H1 (cell line): ENCODE results near the gene ATP6V1E1. TPM values are rescaled to one million over a fixed set of nuclear protein-coding genes. Genes with fewer than 3 reads are reported as not detected.

Experiments used
- CTCF ChIA-PET: fragments of 300-600 bp; sonication (Branson Sonifier 250); formaldehyde crosslinking; loops from one replicate; lab custom pipeline; 2021; ENCODE audit not compliant: partially characterized antibody; lab: Charles Lee
- POLR2A ChIA-PET: fragments of 300-600 bp; sonication (Branson Sonifier 250); formaldehyde crosslinking; loops from one replicate; lab custom pipeline; 2021; ENCODE audit warnings: inconsistent platforms; ENCODE audit not compliant: partially characterized antibody; lab: Charles Lee
- DNase-seq, 2 experiments: peaks; one replicate each; pipeline versions ENCODE4 v3.0.0 to v3.0.0-alpha.2; 2010 to 2022; ENCODE audit warnings: low spot score in 2 of 2, low read depth in 1 of 2, mixed read lengths in 1 of 2
- FAIRE-seq: peaks from 2 replicates; lab custom pipeline; 2011; peaks lifted over from hg19 to GRCh38; lab: Jason Lieb, UNC
- H2AFZ ChIP-seq: 2 replicates; pipeline ENCODE4 v1.8.1; 2012; ENCODE audit warnings: low read length, inconsistent platforms
- H2AK5ac ChIP-seq: 2 replicates; pipeline ENCODE4 v1.6.1; 2013; ENCODE audit warnings: low read depth, low read length
- H2BK120ac ChIP-seq: replicated peaks from 2 replicates; pipeline ENCODE3; 2013; ENCODE audit warnings: low read depth, low read length, inconsistent platforms
- H2BK12ac ChIP-seq: 2 replicates; pipeline ENCODE4 v1.6.1; 2013; ENCODE audit warnings: low read depth, low read length
- H2BK15ac ChIP-seq: 2 replicates; pipeline ENCODE4 v1.6.1; 2013; ENCODE audit warnings: low read length
- H2BK20ac ChIP-seq: 2 replicates; pipeline ENCODE4 v1.6.1; 2013; ENCODE audit warnings: low read length
- H2BK5ac ChIP-seq: 2 replicates; pipeline ENCODE4 v1.6.1; 2013; ENCODE audit warnings: low read depth, low read length
- H3K14ac ChIP-seq: 2 replicates; pipeline ENCODE4 v1.6.1; 2013; ENCODE audit warnings: inconsistent platforms; ENCODE audit not compliant: insufficient read length
- H3K18ac ChIP-seq: 2 replicates; pipeline ENCODE4 v1.6.1; 2013; ENCODE audit warnings: low read length; ENCODE audit errors: extremely low read depth
- H3K23ac ChIP-seq: 2 replicates; pipeline ENCODE4 v1.6.1; 2013; ENCODE audit warnings: inconsistent platforms; ENCODE audit not compliant: insufficient read length
- H3K23me2 ChIP-seq: 2 replicates; pipeline ENCODE4 v1.6.1; 2013; ENCODE audit warnings: low read depth, low read length
- H3K27ac ChIP-seq: 2 replicates; pipeline ENCODE4 v1.6.1; 2011; ENCODE audit warnings: low read depth, low read length, inconsistent platforms
- H3K27me3 ChIP-seq, 4 experiments: replicated peaks in 1 of 4; 1 replicate in 1 of 4; 2 replicates in 3 of 4; pipeline versions ENCODE4 v1.6.1 to v1.8.1; 2011 to 2013; ENCODE audit warnings: low read length in 3 of 4, mild to moderate bottlenecking in 3 of 4, inconsistent platforms in 2 of 4, mixed read lengths in 2 of 4, moderate library complexity in 1 of 4; ENCODE audit not compliant: control insufficient read depth in 3 of 4, insufficient read depth in 3 of 4; ENCODE audit errors: extremely low read depth in 1 of 4
- H3K36me3 ChIP-seq, 4 experiments: 2 replicates each; pipeline versions ENCODE4 v1.6.1 to v1.8.1; 2011 to 2013; ENCODE audit warnings: mild to moderate bottlenecking in 4 of 4, low read length in 3 of 4, moderate library complexity in 2 of 4, control low read depth in 1 of 4, inconsistent platforms in 1 of 4; ENCODE audit not compliant: insufficient read depth in 4 of 4, control insufficient read depth in 2 of 4
- H3K4ac ChIP-seq: replicated peaks from 2 replicates; pipeline ENCODE3; 2013; ENCODE audit warnings: low read length, low read depth, mixed read lengths, inconsistent platforms; ENCODE audit not compliant: insufficient read length
- H3K4me1 ChIP-seq, 4 experiments: replicated peaks in 1 of 4; 1 replicate in 1 of 4; 2 replicates in 3 of 4; pipeline versions ENCODE4 v1.6.1 to v1.8.1; 2011 to 2013; ENCODE audit warnings: low read length in 3 of 4, inconsistent platforms in 2 of 4, mixed read lengths in 1 of 4; ENCODE audit not compliant: insufficient read depth in 4 of 4, control insufficient read depth in 3 of 4
- H3K4me2 ChIP-seq, 2 experiments: 2 replicates each; pipeline versions ENCODE4 v1.6.1 to v1.8.1; 2011 to 2013; ENCODE audit warnings: low read depth in 2 of 2, low read length in 2 of 2, control low read depth in 1 of 2, inconsistent platforms in 1 of 2, mild to moderate bottlenecking in 1 of 2; ENCODE audit not compliant: insufficient read depth in 1 of 2
- H3K4me3 ChIP-seq, 4 experiments: fragments of 200-600, 300-600 bp in 1 of 4; sonication (generic), shearing (Covaris generic), sonication (Bioruptor Twin) in 1 of 4; 2 replicates each; pipeline versions ENCODE4 v1.5.1 to v1.8.1; 2011 to 2016; ENCODE audit warnings: low read length in 4 of 4, low read depth in 3 of 4, control low read depth in 2 of 4, inconsistent platforms in 2 of 4, mild to moderate bottlenecking in 2 of 4, mixed read lengths in 1 of 4, moderate library complexity in 1 of 4; ENCODE audit not compliant: insufficient read depth in 2 of 4; ENCODE audit errors: extremely low read depth in 1 of 4
- H3K56ac ChIP-seq: replicated peaks from 2 replicates; pipeline ENCODE3; 2013; ENCODE audit warnings: low read depth, mild to moderate bottlenecking, mixed read lengths, low read length, inconsistent platforms; ENCODE audit not compliant: insufficient read length
- H3K79me1 ChIP-seq: 2 replicates; pipeline ENCODE4 v1.6.1; 2013; ENCODE audit warnings: low read depth, low read length, control low read depth
- H3K79me2 ChIP-seq, 2 experiments: 2 replicates each; pipeline versions ENCODE4 v1.6.1 to v1.8.1; 2012 to 2013; ENCODE audit warnings: low read length in 2 of 2, mild to moderate bottlenecking in 2 of 2, inconsistent platforms in 1 of 2; ENCODE audit not compliant: insufficient read depth in 2 of 2, control insufficient read depth in 1 of 2
- H3K9ac ChIP-seq, 4 experiments: replicated peaks in 1 of 4; 1 replicate in 1 of 4; 2 replicates in 3 of 4; pipeline versions ENCODE4 v1.6.1 to v1.8.1; 2011 to 2013; ENCODE audit warnings: low read depth in 3 of 4, low read length in 3 of 4, control low read depth in 2 of 4, mild to moderate bottlenecking in 2 of 4, moderate library complexity in 2 of 4, inconsistent platforms in 1 of 4; ENCODE audit errors: extremely low read depth in 1 of 4
- H3K9me3 ChIP-seq, 2 experiments: 2 replicates each; pipeline versions ENCODE4 v1.6.1 to v1.8.1; 2012 to 2013; ENCODE audit warnings: mild to moderate bottlenecking in 2 of 2, moderate library complexity in 2 of 2, control low read depth in 1 of 2, inconsistent platforms in 1 of 2, low read depth in 1 of 2, low read length in 1 of 2, mixed read lengths in 1 of 2; ENCODE audit not compliant: insufficient read depth in 2 of 2
- H4K20me1 ChIP-seq, 2 experiments: replicated peaks in 1 of 2; 2 replicates each; pipeline versions ENCODE3 to v1.8.1; 2011 to 2013; ENCODE audit warnings: inconsistent platforms in 2 of 2, low read length in 2 of 2, mild to moderate bottlenecking in 1 of 2; ENCODE audit not compliant: insufficient read depth in 2 of 2, control insufficient read depth in 1 of 2
- H4K5ac ChIP-seq: 2 replicates; pipeline ENCODE4 v1.6.1; 2013; ENCODE audit warnings: low read length, low read depth, mixed read lengths, inconsistent platforms; ENCODE audit not compliant: insufficient read length
- H4K8ac ChIP-seq: 2 replicates; pipeline ENCODE4 v1.8.0; 2013; ENCODE audit warnings: mild to moderate bottlenecking, moderate library complexity, low read length, inconsistent platforms; ENCODE audit not compliant: insufficient read depth; ENCODE audit errors: extremely low read depth
- H4K91ac ChIP-seq: replicated peaks from 2 replicates; pipeline ENCODE3; 2013; ENCODE audit warnings: low read length, mixed read lengths, inconsistent platforms; ENCODE audit not compliant: insufficient read length
- HDAC2 ChIP-seq, 2 experiments: fragments of 300-600 bp in 1 of 2; sonication (generic) in 1 of 2; IDR thresholded peaks; 2 replicates each; pipeline ENCODE4 v1.6.1; 2011 to 2012; ENCODE audit warnings: low read depth in 2 of 2, low read length in 2 of 2, mild to moderate bottlenecking in 2 of 2, moderate library complexity in 2 of 2, borderline replicate concordance in 1 of 2, inconsistent platforms in 1 of 2
- POLR2AphosphoS5 ChIP-seq: IDR thresholded peaks from 2 replicates; pipeline ENCODE4 v1.6.1; 2011; ENCODE audit warnings: low read depth, low read length
- WGBS, 2 experiments: shearing (Covaris generic) in 1 of 2; methylation state at CpG; one replicate each; pipeline versions ENCODE4 v1.1.6 to v1.1.7; 2013 to 2015; ENCODE audit warnings: low lambda C conversion rate in 2 of 2, mixed read lengths in 2 of 2, inconsistent platforms in 1 of 2, low coverage in 1 of 2, missing lambda C conversion rate in 1 of 2; ENCODE audit not compliant: insufficient replicate concordance in 2 of 2, insufficient coverage in 1 of 2, insufficient read length in 1 of 2; ENCODE audit errors: extremely low coverage in 1 of 2, missing lambda C conversion rate in 1 of 2; 5-methylcytosine and 5-hydroxymethylcytosine counted together
- polyA plus RNA-seq, 7 experiments: library from polyadenylated mRNA; depleted of rRNA in 3 of 7; stranded (reverse) in 5 of 7; unstranded in 2 of 7; fragments of >200 nt in 5 of 7; fragments of 200-250 nt in 2 of 7; gene quantifications; 1 replicate in 5 of 7; 2 replicates in 1 of 7; 4 replicates in 1 of 7; pipeline versions ENCODE4 v1.2.1 to v1.2.3, GENCODE V29; 2011 to 2013; ENCODE audit warnings: missing spikeins in 2 of 7, mixed read lengths in 2 of 7
- total RNA-seq: library from RNA; stranded (reverse); fragmentation: NEBNext Ultra II Directional; extraction: Animal tissue kit (Norgen Biotek cat#: 25700); gene quantifications from 2 replicates; pipeline ENCODE4 v1.2.1, GENCODE V29; 2021

The ATP6V1E1 gene
- total and polyA plus RNA-seq, 2 of the 8 experiments (the other 6 are each of a cell fraction or from before 2014, with no cell fraction given), result 80.4 to 88.1 TPM

DNA sequence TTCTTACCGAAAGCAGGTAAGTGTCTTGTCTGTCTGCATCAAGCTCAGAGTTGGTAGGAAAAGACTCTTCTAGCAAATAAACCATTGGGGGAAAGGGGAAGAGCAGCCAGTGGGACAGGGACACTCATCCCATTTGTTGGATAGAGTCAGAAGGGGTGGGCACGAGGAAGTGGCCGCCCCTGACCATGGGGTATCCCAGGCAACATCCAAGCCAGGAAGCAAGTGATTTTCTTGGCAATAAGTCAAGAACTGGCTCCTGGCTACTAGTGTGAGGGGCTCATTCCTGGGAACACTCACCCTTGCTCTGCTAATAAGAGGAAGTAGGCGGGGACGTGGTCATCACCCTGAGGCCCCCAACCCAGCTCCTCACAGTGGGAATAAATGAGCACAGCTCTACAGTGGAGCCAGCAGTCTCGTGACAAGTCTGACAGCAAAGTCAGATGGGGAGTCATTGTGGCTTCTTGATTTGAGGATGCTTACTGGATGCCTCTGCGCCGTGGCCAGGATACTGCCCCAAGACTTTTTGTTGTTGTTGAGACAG is 58.5 kb downstream of the ATP6V1E1 start:
- Histone ChIP-seq H3K27ac (no peak overlapping the region), H2BK20ac (no peak overlapping the region), H2BK5ac (no peak overlapping the region), H3K79me1 (no peaks in the 10 kb centered on the region), H3K14ac (no peak overlapping the region), H3K4ac (no peak overlapping the region), H4K91ac (no peak overlapping the region), H2AK5ac (no peak overlapping the region), H3K9me3 (no peaks in the 10 kb centered on the region), H2AFZ (no peak overlapping the region), H4K20me1 (no peaks in the 10 kb centered on the region), H3K56ac (no peak overlapping the region), H3K79me2 (no peaks in the 10 kb centered on the region), H2BK120ac (no peak overlapping the region), H2BK12ac (no peak overlapping the region), H3K9ac (no peak overlapping the region; a peak in 1 of 7 replicates), H3K18ac (no peak overlapping the region), H3K23ac (no peak overlapping the region), H2BK15ac (no peak overlapping the region), H3K27me3 (no peaks in the 10 kb centered on the region), H3K23me2 (no peaks in the 10 kb centered on the region), H4K8ac (no peak overlapping the region), H3K4me2 (no peak overlapping the region), H3K36me3 (no peaks in the 10 kb centered on the region), H3K4me3 (no peak overlapping the region), H3K4me1 (peaks cover 3 to 8% (median 6%) of the 10 kb centered on the region in 4 experiments; a peak in 5 of 7 replicates), H4K5ac (no peak overlapping the region)
- CTCF ChIA-PET, result interaction anchor here (0.6 to 1.2 kb wide), 3 partner anchors 12 to 342 kb away, joined by 3 read pairs; no protein-coding TSS in a partner anchor
- POLR2A ChIA-PET, result interaction anchor here (0.6 to 2.5 kb wide), 4 partner anchors 10 to 19 kb away, joined by 3 to 16 read pairs (median 6); no protein-coding TSS in a partner anchor
- TF ChIP-seq POLR2AphosphoS5, result peak; percentile 36; the same call in 1 of the 2 replicates
- no peak for TF ChIP-seq HDAC2 (IDR thresholded peaks at IDR 0.05; ENCODE audit: borderline replicate concordance in 1 of 2, low read depth in 2 of 2, low read length in 2 of 2)
- FAIRE-seq (no peak), DNase-seq (no peak)
- WGBS, 2 experiments, result 86% methylated on average over 8 of the region's 8 CpGs; no CpG with 5 or more reads in 1 of the 2 experiments
